HepG2 (cell line): ENCODE measurements around the gene UHMK1. TPM values are rescaled to one million over a fixed set of nuclear protein-coding genes. Genes with fewer than 3 reads are reported as not detected.

ENCODE experiments used
- AGO1 ChIP-seq: fragments of 200-400 bp; formaldehyde crosslinking; IDR thresholded peaks from 2 replicates; pipeline ENCODE4 v1.6.1; 2017; ENCODE audit warnings: mild to moderate bottlenecking, low read depth, low read length, moderate library complexity; ENCODE audit not compliant: poor library complexity, severe bottlenecking
- FUBP1 ChIP-seq: sonication (generic); formaldehyde crosslinking; IDR thresholded peaks from 2 replicates; pipeline ENCODE4 v1.5.1; 2020; ENCODE audit warnings: missing genetic modification reagents, mild to moderate bottlenecking, borderline replicate concordance
- GLI4 ChIP-seq: sonication (generic); formaldehyde crosslinking; IDR thresholded peaks from 2 replicates; pipeline ENCODE4 v1.5.1; 2020; ENCODE audit warnings: missing genetic modification reagents, mild to moderate bottlenecking, moderate library complexity, borderline replicate concordance
- HIC2 ChIP-seq: sonication (generic); formaldehyde crosslinking; IDR thresholded peaks from 2 replicates; pipeline ENCODE4 v1.9.0; 2022; ENCODE audit warnings: low read depth, missing genetic modification reagents
- HNF4G ChIP-seq, 2 experiments: sonication (generic) in 1 of 2; formaldehyde crosslinking in 1 of 2; IDR thresholded peaks; 2 replicates each; pipeline versions ENCODE4 v1.4.0 to v1.6.1; 2011 to 2020; ENCODE audit warnings: borderline replicate concordance in 2 of 2, low read depth in 2 of 2, mild to moderate bottlenecking in 2 of 2, low read length in 1 of 2, missing genetic modification reagents in 1 of 2, moderate library complexity in 1 of 2
- KDM1A ChIP-seq: IDR thresholded peaks from 2 replicates; pipeline ENCODE4 v1.6.1; 2016; ENCODE audit warnings: missing compliant biosample characterization
- KDM2A ChIP-seq: sonication (generic); formaldehyde crosslinking; IDR thresholded peaks from 2 replicates; pipeline ENCODE4 v1.4.0; 2020; ENCODE audit warnings: low read depth, missing genetic modification reagents, borderline replicate concordance
- KMT2B ChIP-seq: IDR thresholded peaks from 2 replicates; pipeline ENCODE4 v1.6.1; 2016; ENCODE audit warnings: missing genetic modification reagents, missing compliant biosample characterization
- MEF2D ChIP-seq: sonication (generic); formaldehyde crosslinking; IDR thresholded peaks from 2 replicates; pipeline ENCODE4 v1.5.1; 2020; ENCODE audit warnings: mild to moderate bottlenecking, missing genetic modification reagents
- MEIS1 ChIP-seq: sonication (generic); formaldehyde crosslinking; IDR thresholded peaks from 2 replicates; pipeline ENCODE4 v1.9.0; 2021; ENCODE audit warnings: mild to moderate bottlenecking, missing genetic modification reagents, moderate library complexity, borderline replicate concordance
- MEIS2 ChIP-seq: sonication (generic); formaldehyde crosslinking; IDR thresholded peaks from 2 replicates; pipeline ENCODE4 v1.9.0; 2021; ENCODE audit warnings: mild to moderate bottlenecking, missing genetic modification reagents
- MTF1 ChIP-seq: sonication (generic); formaldehyde crosslinking; IDR thresholded peaks from 2 replicates; pipeline ENCODE4 v1.5.0; 2020; ENCODE audit warnings: missing genetic modification reagents
- NFYB ChIP-seq: sonication (generic); formaldehyde crosslinking; IDR thresholded peaks from 2 replicates; pipeline ENCODE4 v1.4.0; 2020; ENCODE audit warnings: missing genetic modification reagents
- RFX5 ChIP-seq: IDR thresholded peaks from 2 replicates; pipeline ENCODE4 v1.6.1; 2011; ENCODE audit warnings: low read depth, low read length, improper control_type of control experiment
- SP4 ChIP-seq: sonication (generic); formaldehyde crosslinking; IDR thresholded peaks from 2 replicates; pipeline ENCODE4 v1.8.1; 2023; ENCODE audit warnings: mild to moderate bottlenecking, missing genetic modification reagents
- STAT6 ChIP-seq: sonication (generic); formaldehyde crosslinking; IDR thresholded peaks from 2 replicates; pipeline ENCODE4 v1.4.0; 2020; ENCODE audit warnings: missing genetic modification reagents, mild to moderate bottlenecking, borderline replicate concordance
- SUZ12 ChIP-seq: fragments of 150-350 bp; IDR thresholded peaks from 2 replicates; pipeline ENCODE4 v1.6.1; 2014; ENCODE audit warnings: low read depth, low read length
- ZFP36L1 ChIP-seq: sonication (generic); formaldehyde crosslinking; IDR thresholded peaks from 2 replicates; pipeline ENCODE4 v1.8.0; 2022; ENCODE audit warnings: mild to moderate bottlenecking, missing genetic modification reagents, moderate library complexity
- ZNF335 ChIP-seq: sonication (generic); formaldehyde crosslinking; IDR thresholded peaks from 2 replicates; pipeline ENCODE4 v1.4.0; 2020; ENCODE audit warnings: missing genetic modification reagents
- ZNF501 ChIP-seq: sonication (generic); formaldehyde crosslinking; IDR thresholded peaks from 2 replicates; pipeline ENCODE4 v1.5.1; 2020; ENCODE audit warnings: mild to moderate bottlenecking, moderate library complexity, missing genetic modification reagents
- ZNF598 ChIP-seq: sonication (generic); formaldehyde crosslinking; IDR thresholded peaks from 2 replicates; pipeline ENCODE4 v1.5.1; 2020; ENCODE audit warnings: mild to moderate bottlenecking, missing genetic modification reagents, borderline replicate concordance
- ZNF781 ChIP-seq: sonication (generic); formaldehyde crosslinking; IDR thresholded peaks from 2 replicates; pipeline ENCODE4 v1.5.1; 2020; ENCODE audit warnings: borderline replicate concordance, mild to moderate bottlenecking, missing genetic modification reagents; ENCODE audit errors: not compliant biosample characterization
- ZNF850 ChIP-seq: sonication (generic); formaldehyde crosslinking; conservative IDR thresholded peaks from 2 replicates; pipeline ENCODE4 v1.9.0; 2021; ENCODE audit warnings: mild to moderate bottlenecking, missing genetic modification reagents
- polyA plus RNA-seq, 8 experiments: library from polyadenylated mRNA; depleted of rRNA in 3 of 8; stranded (reverse) in 7 of 8; unstranded in 1 of 8; fragments of >200 nt; fragmentation: Illumina TruSeq in 4 of 8; extraction: Trizol in 4 of 8; gene quantifications; 2 replicates each; pipeline versions ENCODE4 v1.2.1 to v1.2.3, GENCODE V29; 2011 to 2016; ENCODE audit warnings: low read depth in 4 of 8, missing spikeins in 1 of 8, mixed read lengths in 1 of 8; ENCODE audit not compliant: insufficient read depth in 1 of 8
- total RNA-seq, 5 experiments: library from RNA; depleted of rRNA; stranded (reverse); fragments of >200 nt; fragmentation: Illumina TruSeq; extraction: Trizol; gene quantifications; 2 replicates each; pipeline ENCODE4 v1.2.3, GENCODE V29; 2016; ENCODE audit warnings: low read depth in 1 of 5

The UHMK1 gene
- total and polyA plus RNA-seq, 2 of the 13 experiments (the other 11 are each of a cell fraction or from before 2014, with no cell fraction given) = 12.9 to 20.0 TPM

- TF ChIP-seq STAT6 = no peak
- TF ChIP-seq RFX5 = no peak
- TF ChIP-seq ZNF598 = no peak
- TF ChIP-seq KMT2B (CRISPR knock-in tag) = no peak
- no peak for TF ChIP-seq MTF1
- no peak for TF ChIP-seq MEF2D (CRISPR knock-in tag)
- TF ChIP-seq KDM1A (CRISPR knock-in tag) = no peak
- TF ChIP-seq SUZ12 = no peak
- no peak; the same call in none of the 2 replicates for TF ChIP-seq KDM2A
- no peak for TF ChIP-seq NFYB (CRISPR knock-in tag)
- no peak for TF ChIP-seq ZFP36L1 (CRISPR knock-in tag)
- no peak for TF ChIP-seq FUBP1 (CRISPR knock-in tag)
- no peak for TF ChIP-seq HNF4G (IDR thresholded peaks at IDR 0.05; ENCODE audit: borderline replicate concordance, low read depth, low read length)
- TF ChIP-seq HNF4G (CRISPR knock-in tag; IDR thresholded peaks at IDR 0.05; ENCODE audit: borderline replicate concordance, low read depth) = no peak
- no peak for TF ChIP-seq GLI4
- peak; percentile 61; the same call in 1 of the 2 replicates for TF ChIP-seq ZNF501
- 0 out of 2 replicates have a peak, but pooled peaks have one; percentile 50 for TF ChIP-seq ZNF850 (CRISPR knock-in tag)
- 0 out of 2 replicates have a peak, but pooled peaks have one; percentile 21 for TF ChIP-seq SP4 (CRISPR knock-in tag)
- no peak for TF ChIP-seq ZNF781
- TF ChIP-seq ZNF335 (CRISPR knock-in tag) = no peak
- TF ChIP-seq HIC2 (CRISPR knock-in tag) = no peak
- TF ChIP-seq MEIS2 = no peak
- TF ChIP-seq MEIS1 (CRISPR knock-in tag) = peak; percentile 59; the same call in 1 of the 2 replicates
- TF ChIP-seq AGO1 = no peak
Observed at GRCh38 chr1:162561616-162562469, 64.2 kb downstream of the UHMK1 start, which contains the start of gene UAP1 (continued).
